ENCODE measurements around the gene SHISAL1. TPM values are rescaled to one million over a fixed set of nuclear protein-coding genes. Genes with fewer than 3 reads are reported as not detected.

The SHISAL1 gene
- total RNA-seq, 1 experiment from 2014 or later, result 2.9 TPM

GRCh38 chr22:44335066-44335839, 22.5 kb upstream of the SHISAL1 start:
- no peak for TF ChIP-seq CTCF (conservative IDR thresholded peaks at IDR 0.05)
- Histone ChIP-seq H3K79me1 (ENCODE audit: insufficient read depth, low read depth, low read length, poor library complexity, severe bottlenecking) (no peaks in the 10 kb centered on the region), H2BK5ac (ENCODE audit: insufficient read length, low read length) (no peak overlapping the region), H3K23ac (ENCODE audit: insufficient read length, low read depth, low read length) (no peak overlapping the region), H3K9ac (ENCODE audit: extremely low read depth, insufficient read length, low read length) (no peak overlapping the region), H3K4me2 (ENCODE audit: insufficient read depth, insufficient read length, low read length) (no peak overlapping the region), H4K8ac (replicated peaks; ENCODE audit: insufficient read length, low read depth, low read length) (no peak overlapping the region), H3K56ac (ENCODE audit: insufficient read length, low read depth, low read length) (no peak overlapping the region), H3K14ac (ENCODE audit: insufficient read depth, low read length) (no peak overlapping the region), H2BK15ac (ENCODE audit: low read depth, low read length) (no peak overlapping the region), H3K4ac (ENCODE audit: low read depth, low read length) (no peak overlapping the region), H4K91ac (ENCODE audit: insufficient read length, low read depth, low read length) (no peak overlapping the region), H3K27me3 (ENCODE audit: insufficient read depth, low read length) (peaks cover 6% of the 10 kb centered on the region; the same call in 1 of the 2 replicates), H2BK12ac (ENCODE audit: insufficient read length, low read depth, low read length) (no peak overlapping the region), H3K9me3 (ENCODE audit: control insufficient read depth, low read depth, low read length) (no peaks in the 10 kb centered on the region), H3K27ac (ENCODE audit: insufficient read length, low read depth, low read length) (no peak overlapping the region), H3K79me2 (ENCODE audit: insufficient read depth, low read length) (no peaks in the 10 kb centered on the region), H3K4me1 (ENCODE audit: insufficient read depth, low read length) (no peaks in the 10 kb centered on the region), H2BK20ac (ENCODE audit: low read depth, low read length, poor library complexity, severe bottlenecking) (no peak overlapping the region), H4K5ac (ENCODE audit: insufficient read length, low read depth, low read length) (no peak overlapping the region), H3K23me2 (ENCODE audit: insufficient read length, low read depth, low read length, poor library complexity, severe bottlenecking) (peaks cover 10% of the 10 kb centered on the region), H3K18ac (ENCODE audit: insufficient read length, low read depth, low read length) (no peak overlapping the region), H3T11ph (ENCODE audit: low read length) (no peak overlapping the region), H2BK120ac (ENCODE audit: low read depth, low read length, poor library complexity, severe bottlenecking) (no peak overlapping the region), H2AFZ (ENCODE audit: low read length) (no peak overlapping the region), H4K20me1 (ENCODE audit: control insufficient read depth, insufficient read depth, insufficient read length) (no peaks in the 10 kb centered on the region), H2AK5ac (ENCODE audit: insufficient read length, low read length) (no peak overlapping the region)
- 100% methylated on average over 4 of the region's 9 CpGs for WGBS (ENCODE audit: extremely low coverage, insufficient read length, low lambda C conversion rate)
- Mint-ChIP-seq H3K36me3 (ENCODE audit: insufficient read depth in 1 of 3, low read depth in 3 of 3) (no peaks in the 10 kb centered on the region), H3K27ac (no peak overlapping the region), H3K4me1 (peaks cover 13 to 20% of the 10 kb centered on the region in 2 experiments), H3K27me3 (ENCODE audit: low read depth) (peaks cover 35% of the 10 kb centered on the region), H3K9me3 (no peaks in the 10 kb centered on the region), H3K4me3 (no peak overlapping the region)
- DNase-seq, result no peak
